Type B pancreatic cell (in vitro differentiated cells): Measurements from ENCODE around the gene FLT1. TPM values are rescaled to one million over a fixed set of nuclear protein-coding genes. Genes with fewer than 3 reads are reported as not detected.

Source experiments
- DNase-seq: peaks from one replicate; pipeline ENCODE4 v3.0.0; 2021; ENCODE audit warnings: mixed read lengths; ENCODE audit not compliant: unreplicated experiment; ENCODE audit errors: extremely low spot score
- H3K27ac Mint-ChIP-seq: 2 replicates; pipeline ENCODE4 v1.8.0; 2021; ENCODE audit warnings: mild to moderate bottlenecking, mixed read lengths
- H3K27me3 Mint-ChIP-seq: 2 replicates; pipeline ENCODE4 v1.8.0; 2021; ENCODE audit warnings: mixed read lengths
- H3K36me3 Mint-ChIP-seq: 2 replicates; pipeline ENCODE4 v1.8.0; 2021; ENCODE audit warnings: mixed read lengths
- H3K4me1 Mint-ChIP-seq: one replicate; pipeline ENCODE4 v1.8.0; 2021; ENCODE audit warnings: mixed read lengths; ENCODE audit not compliant: unreplicated experiment
- H3K4me3 Mint-ChIP-seq: 2 replicates; pipeline ENCODE4 v1.8.0; 2021; ENCODE audit warnings: mild to moderate bottlenecking, mixed read lengths
- H3K9me3 Mint-ChIP-seq: 2 replicates; pipeline ENCODE4 v1.8.0; 2021; ENCODE audit warnings: mixed read lengths
- CTCF ChIP-seq: fragments of 200-600 bp; sonication (generic); conservative IDR thresholded peaks from 2 replicates; pipeline ENCODE4 v1.5.0; 2021; ENCODE audit warnings: antibody characterized with exemption, mild to moderate bottlenecking
- total RNA-seq: library from RNA; stranded (reverse); gene quantifications from 2 replicates; pipeline ENCODE4 v1.2.1, GENCODE V29; 2021; ENCODE audit warnings: low replicate concordance

The FLT1 gene
- total RNA-seq, 1 donor from 2014 or later = 1.3 TPM

GRCh38 chr13:28375250-28375930 is 119.5 kb downstream of the FLT1 start:
- Mint-ChIP-seq H3K4me1 (no peaks in the 10 kb centered on the region), H3K9me3 (no peaks in the 10 kb centered on the region)

DNA sequence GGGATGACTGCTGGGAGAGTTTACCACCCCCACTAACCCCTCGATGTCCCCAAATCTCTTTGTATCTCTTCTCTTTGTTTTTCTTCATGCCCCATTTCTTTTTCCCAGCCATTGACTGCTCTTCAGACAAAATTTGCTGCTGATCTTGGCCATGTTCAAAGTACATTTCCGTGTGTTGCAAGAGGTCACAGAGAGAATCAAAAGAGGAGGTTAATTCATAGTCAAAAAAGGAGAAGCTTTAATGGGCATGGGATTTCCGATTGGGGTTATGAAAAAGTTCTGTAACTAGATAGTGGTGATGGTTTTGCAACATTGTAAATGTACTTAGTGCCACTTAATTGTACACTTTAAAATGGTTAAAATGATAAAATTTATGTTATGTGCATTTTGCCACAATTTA is 121.1 kb downstream of the FLT1 start:
- H3K4me1 Mint-ChIP-seq = no peaks in the 10 kb centered on the region
- no peak for TF ChIP-seq CTCF
- no peaks in the 10 kb centered on the region for H3K36me3 Mint-ChIP-seq
- no peak for DNase-seq
- H3K27ac Mint-ChIP-seq = no peak overlapping the region
- no peak overlapping the region for H3K4me3 Mint-ChIP-seq
- peaks cover 6% of the 10 kb centered on the region for H3K27me3 Mint-ChIP-seq
- no peaks in the 10 kb centered on the region for H3K9me3 Mint-ChIP-seq

More at GRCh38 chr13:28375250-28375930, 119.5 kb downstream of the FLT1 start:
- no peak overlapping the region for H3K27ac Mint-ChIP-seq
- no peaks in the 10 kb centered on the region for H3K36me3 Mint-ChIP-seq
- H3K4me3 Mint-ChIP-seq = no peak overlapping the region
- DNase-seq = no peak
- H3K27me3 Mint-ChIP-seq = peaks cover 6% of the 10 kb centered on the region
- no peak for TF ChIP-seq CTCF

GRCh38 chr13:28370448-28370847 is 124.5 kb downstream of the FLT1 start:
- TF ChIP-seq CTCF = no peak
- H3K27ac Mint-ChIP-seq = no peak overlapping the region
- H3K27me3 Mint-ChIP-seq = no peaks in the 10 kb centered on the region

GRCh38 chr13:28358708-28359107 is 136.2 kb downstream of the FLT1 start:
- no peak for DNase-seq
- H3K9me3 Mint-ChIP-seq = no peaks in the 10 kb centered on the region

More at GRCh38 chr13:28370448-28370847, 124.5 kb downstream of the FLT1 start:
- Mint-ChIP-seq H3K36me3 (no peaks in the 10 kb centered on the region), H3K4me1 (no peaks in the 10 kb centered on the region), H3K9me3 (no peaks in the 10 kb centered on the region), H3K4me3 (no peak overlapping the region)
- DNase-seq = no peak

DNA sequence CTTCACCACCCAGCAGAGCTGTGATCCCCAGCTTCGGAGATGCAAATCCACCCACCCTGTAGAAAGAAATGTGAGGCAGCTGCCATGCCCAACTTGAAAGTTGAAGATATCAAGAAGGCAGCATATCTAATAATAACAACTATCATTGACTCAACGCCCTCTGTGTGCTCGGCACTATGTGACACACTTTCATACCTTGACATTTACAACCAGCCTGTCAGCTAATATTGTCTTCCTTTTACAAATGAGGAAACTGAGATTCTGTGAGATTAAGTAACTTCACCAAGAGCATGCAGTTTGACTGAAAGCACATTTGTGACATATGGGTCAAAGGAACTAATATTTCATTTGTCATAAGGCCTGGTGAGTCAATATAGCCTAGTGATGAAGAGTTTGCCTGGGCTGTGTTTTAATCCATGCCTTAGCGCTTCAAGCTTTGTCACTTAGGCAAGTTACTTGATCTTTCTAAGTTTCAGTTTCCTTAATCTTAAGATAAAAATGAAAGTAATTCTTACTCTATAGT is 137.0 kb downstream of the FLT1 start:
- DNase-seq = no peak
- TF ChIP-seq CTCF = no peak
- no peaks in the 10 kb centered on the region for H3K27me3 Mint-ChIP-seq
- no peak overlapping the region for H3K4me3 Mint-ChIP-seq
- no peaks in the 10 kb centered on the region for H3K9me3 Mint-ChIP-seq
- peaks cover 10% of the 10 kb centered on the region for H3K4me1 Mint-ChIP-seq
- no peaks in the 10 kb centered on the region for H3K36me3 Mint-ChIP-seq
- no peak overlapping the region for H3K27ac Mint-ChIP-seq

More at GRCh38 chr13:28358708-28359107, 136.2 kb downstream of the FLT1 start:
- Mint-ChIP-seq H3K36me3 (no peaks in the 10 kb centered on the region), H3K27ac (no peak overlapping the region), H3K4me1 (peaks cover 10% of the 10 kb centered on the region), H3K4me3 (no peak overlapping the region), H3K27me3 (no peaks in the 10 kb centered on the region)
- no peak for TF ChIP-seq CTCF
